Adrenal gland (tissue), 5 donors: ENCODE measurements around the gene ATP11A.

Source experiments
- POLR2A ChIP-seq, 2 donors: fragments of 450-650 bp; IDR thresholded peaks; one replicate each; pipeline ENCODE4 v1.6.1; 2017; ENCODE audit warnings: antibody characterized with exemption in 2 of 2, mild to moderate bottlenecking in 2 of 2, moderate library complexity in 1 of 2
- TF ChIP-seq, protein P1 (sequence below), 6 experiments: fragments of 450-650 bp in 4 of 6; fragments of 200-600 bp in 2 of 6; sonication (generic) in 1 of 6; IDR thresholded peaks; 1 replicate in 5 of 6; 2 replicates in 1 of 6; pipeline versions ENCODE4 v1.5.1 to v1.8.0; 2016 to 2021; ENCODE audit warnings: antibody characterized with exemption in 6 of 6, mild to moderate bottlenecking in 2 of 6, moderate library complexity in 1 of 6
- donor health status: DM: no; HTN: no; CAD: no.

DNA sequence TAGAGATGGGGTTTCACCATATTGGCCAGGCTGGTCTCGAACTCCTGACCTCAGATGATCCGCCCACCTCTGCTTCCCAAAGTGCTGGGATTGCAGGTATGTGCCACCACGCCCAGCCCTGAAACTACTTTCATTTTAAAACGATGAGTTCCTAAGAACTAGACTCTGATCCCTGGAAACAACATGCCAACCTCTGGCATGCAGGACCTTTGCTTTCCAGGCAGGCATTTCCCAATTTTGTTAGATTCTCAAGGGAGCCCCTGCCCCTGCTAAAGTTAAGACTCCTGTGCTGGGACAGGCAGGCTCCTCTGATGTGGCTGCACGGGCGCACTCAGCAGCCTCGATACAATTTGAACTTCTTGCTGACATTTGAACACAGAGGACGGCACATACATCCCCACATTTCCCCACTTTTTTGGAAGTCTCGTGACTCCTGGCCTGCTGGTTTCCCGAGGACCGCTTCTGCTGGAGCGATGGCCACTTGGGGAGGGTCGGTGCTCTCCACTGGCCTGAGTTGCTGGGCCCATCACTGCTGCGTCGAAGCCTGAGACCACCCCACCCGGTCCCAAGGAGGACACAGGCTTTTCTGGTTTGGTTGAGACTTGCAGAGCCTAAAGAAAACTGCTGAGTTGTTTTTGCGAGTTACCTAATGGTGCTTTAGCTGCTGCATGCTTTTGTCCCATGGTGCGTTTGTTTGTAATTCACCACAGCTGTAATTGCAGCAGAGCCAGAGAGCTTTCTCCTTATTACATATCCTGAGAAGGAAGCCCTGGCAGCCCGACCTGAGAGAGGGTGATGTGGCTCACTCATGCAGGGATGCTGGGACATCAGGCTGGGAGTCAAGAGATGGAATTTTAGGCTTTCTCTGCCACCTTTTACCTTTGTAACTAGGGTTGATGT lies 8.2 kb downstream of the ATP11A start:
- TF ChIP-seq, protein P1, sequence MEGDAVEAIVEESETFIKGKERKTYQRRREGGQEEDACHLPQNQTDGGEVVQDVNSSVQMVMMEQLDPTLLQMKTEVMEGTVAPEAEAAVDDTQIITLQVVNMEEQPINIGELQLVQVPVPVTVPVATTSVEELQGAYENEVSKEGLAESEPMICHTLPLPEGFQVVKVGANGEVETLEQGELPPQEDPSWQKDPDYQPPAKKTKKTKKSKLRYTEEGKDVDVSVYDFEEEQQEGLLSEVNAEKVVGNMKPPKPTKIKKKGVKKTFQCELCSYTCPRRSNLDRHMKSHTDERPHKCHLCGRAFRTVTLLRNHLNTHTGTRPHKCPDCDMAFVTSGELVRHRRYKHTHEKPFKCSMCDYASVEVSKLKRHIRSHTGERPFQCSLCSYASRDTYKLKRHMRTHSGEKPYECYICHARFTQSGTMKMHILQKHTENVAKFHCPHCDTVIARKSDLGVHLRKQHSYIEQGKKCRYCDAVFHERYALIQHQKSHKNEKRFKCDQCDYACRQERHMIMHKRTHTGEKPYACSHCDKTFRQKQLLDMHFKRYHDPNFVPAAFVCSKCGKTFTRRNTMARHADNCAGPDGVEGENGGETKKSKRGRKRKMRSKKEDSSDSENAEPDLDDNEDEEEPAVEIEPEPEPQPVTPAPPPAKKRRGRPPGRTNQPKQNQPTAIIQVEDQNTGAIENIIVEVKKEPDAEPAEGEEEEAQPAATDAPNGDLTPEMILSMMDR (IDR thresholded peaks at IDR 0.05): no peak
- no peak for TF ChIP-seq POLR2A (IDR thresholded peaks at IDR 0.05)
